Fibroblast of lung (primary cell): ENCODE results near the gene XXYLT1. TPM values are rescaled to one million over a fixed set of nuclear protein-coding genes. Genes with fewer than 3 reads are reported as not detected.

ENCODE experiments used
- DNase-seq, 2 donors: peaks; one replicate each; pipeline versions ENCODE4 v3.0.0 to v3.0.0-alpha.2; 2010; ENCODE audit warnings: low read depth in 2 of 2
- H2AFZ ChIP-seq: 2 replicates; pipeline ENCODE4 v1.5.1; 2012; ENCODE audit warnings: low read length, control low read depth, inconsistent platforms
- H3K27ac ChIP-seq: 2 replicates; pipeline ENCODE4 v1.5.1; 2011; ENCODE audit warnings: low read length, control low read depth; ENCODE audit not compliant: insufficient read depth
- H3K27me3 ChIP-seq: 2 replicates; pipeline ENCODE4 v1.5.1; 2011; ENCODE audit warnings: mild to moderate bottlenecking, low read length; ENCODE audit not compliant: control insufficient read depth, insufficient read depth
- H3K36me3 ChIP-seq: 2 replicates; pipeline ENCODE4 v1.5.1; 2011; ENCODE audit warnings: low read length; ENCODE audit not compliant: control insufficient read depth, insufficient read depth
- H3K4me1 ChIP-seq: 2 replicates; pipeline ENCODE4 v1.5.1; 2011; ENCODE audit warnings: low read length; ENCODE audit not compliant: control insufficient read depth, insufficient read depth; ENCODE audit errors: extremely low read depth
- H3K4me2 ChIP-seq: 2 replicates; pipeline ENCODE4 v1.5.1; 2011; ENCODE audit warnings: low read length, control low read depth; ENCODE audit not compliant: insufficient read depth; ENCODE audit errors: extremely low read depth
- H3K4me3 ChIP-seq, 4 experiments: fragments of 200-600 bp in 1 of 4; sonication (generic) in 1 of 4; replicated peaks in 1 of 4; 2 replicates each; pipeline ENCODE4 v1.5.1; 2011 to 2016; ENCODE audit warnings: low read length in 4 of 4, low read depth in 3 of 4, mild to moderate bottlenecking in 3 of 4, control low read depth in 2 of 4, inconsistent platforms in 1 of 4, mixed read lengths in 1 of 4; ENCODE audit not compliant: insufficient read depth in 1 of 4; ENCODE audit errors: control extremely low read depth in 1 of 4
- H3K79me2 ChIP-seq: 2 replicates; pipeline ENCODE4 v1.5.1; 2012; ENCODE audit warnings: mild to moderate bottlenecking, low read length, inconsistent platforms; ENCODE audit not compliant: control insufficient read depth, insufficient read depth
- H3K9ac ChIP-seq: 2 replicates; pipeline ENCODE4 v1.5.1; 2011; ENCODE audit warnings: mild to moderate bottlenecking, low read length, control low read depth; ENCODE audit not compliant: insufficient read depth
- H3K9me3 ChIP-seq: 2 replicates; pipeline ENCODE4 v1.5.1; 2012; ENCODE audit warnings: low read depth, low read length; ENCODE audit not compliant: control insufficient read depth, insufficient read depth
- H4K20me1 ChIP-seq: 2 replicates; pipeline ENCODE4 v1.5.1; 2011; ENCODE audit warnings: low read length; ENCODE audit not compliant: control insufficient read depth, insufficient read depth; ENCODE audit errors: extremely low read depth
- CTCF ChIP-seq, 2 donors: IDR thresholded peaks in 1 of 2; conservative IDR thresholded peaks in 1 of 2; 1 replicate in 1 of 2; 2 replicates in 1 of 2; pipeline ENCODE4 v1.5.1; 2011 to 2012; ENCODE audit warnings: low read length in 2 of 2, control low read depth in 1 of 2, inconsistent platforms in 1 of 2, low read depth in 1 of 2, mild to moderate bottlenecking in 1 of 2
- EZH2 ChIP-seq: IDR thresholded peaks from 2 replicates; pipeline ENCODE4 v1.5.1; 2012; ENCODE audit warnings: low read length, control low read depth, mild to moderate bottlenecking; ENCODE audit errors: missing control alignments
- polyA plus RNA-seq, 2 donors: library from polyadenylated mRNA; depleted of rRNA in 1 of 2; stranded (reverse) in 1 of 2; unstranded in 1 of 2; fragments of >200 nt; gene quantifications; 2 replicates each; pipeline ENCODE4 v1.2.1, GENCODE V29; 2011 to 2012; ENCODE audit warnings: missing spikeins in 1 of 2
- total RNA-seq: library from RNA; depleted of rRNA; stranded (reverse); fragments of >200 nt; gene quantifications from 2 replicates; pipeline ENCODE4 v1.2.1, GENCODE V29; 2014

The XXYLT1 gene
- total and polyA plus RNA-seq, 2 donors (not counting 1 experiment from before 2014, with no cell fraction given): 12.4 to 18.5 TPM

- Histone ChIP-seq H3K79me2 (peaks cover 4% of the 10 kb centered on the region), H3K27ac (no peak overlapping the region), H3K27me3 (no peaks in the 10 kb centered on the region), H3K36me3 (peaks cover 3% of the 10 kb centered on the region), H2AFZ (no peak overlapping the region), H3K4me1 (peaks cover 3% of the 10 kb centered on the region), H3K4me2 (no peak overlapping the region), H3K9me3 (no peaks in the 10 kb centered on the region), H3K4me3 (no peak overlapping the region), H3K9ac (no peak overlapping the region), H4K20me1 (no peaks in the 10 kb centered on the region)
- TF ChIP-seq CTCF (conservative IDR thresholded peaks at IDR 0.05 in 1 of 2, IDR thresholded peaks at IDR 0.05 in 1 of 2; ENCODE audit: low read depth in 1 of 2, low read length in 2 of 2) (no peak), EZH2 (no peak)
- no peak for DNase-seq
Observed at GRCh38 chr3:195263925-195264600, 6.9 kb downstream of the XXYLT1 start.

- Histone ChIP-seq H3K36me3 (peaks cover 2% of the 10 kb centered on the region), H3K27me3 (no peaks in the 10 kb centered on the region), H3K79me2 (peaks cover 3% of the 10 kb centered on the region), H3K9me3 (no peaks in the 10 kb centered on the region), H2AFZ (no peak overlapping the region), H4K20me1 (no peaks in the 10 kb centered on the region), H3K4me2 (no peak overlapping the region), H3K9ac (no peak overlapping the region), H3K27ac (no peak overlapping the region), H3K4me3 (no peak overlapping the region), H3K4me1 (peaks cover 10% of the 10 kb centered on the region)
- TF ChIP-seq EZH2 (no peak), CTCF (conservative IDR thresholded peaks at IDR 0.05 in 1 of 2, IDR thresholded peaks at IDR 0.05 in 1 of 2; ENCODE audit: low read depth in 1 of 2, low read length in 2 of 2) (no peak)
- no peak for DNase-seq
Observed at GRCh38 chr3:195263193-195263924, 7.6 kb downstream of the XXYLT1 start.

GRCh38 chr3:195261925-195262324, 9.0 kb downstream of the XXYLT1 start:
- Histone ChIP-seq H4K20me1 (no peaks in the 10 kb centered on the region), H3K36me3 (peaks cover 2% of the 10 kb centered on the region), H2AFZ (no peak overlapping the region), H3K4me2 (no peak overlapping the region), H3K27ac (no peak overlapping the region), H3K79me2 (peaks cover 8% of the 10 kb centered on the region), H3K27me3 (no peaks in the 10 kb centered on the region), H3K4me1 (peaks cover 14% of the 10 kb centered on the region), H3K9ac (no peak overlapping the region), H3K9me3 (no peaks in the 10 kb centered on the region), H3K4me3 (no peak overlapping the region)
- TF ChIP-seq EZH2: no peak
- TF ChIP-seq CTCF (conservative IDR thresholded peaks at IDR 0.05 in 1 of 2, IDR thresholded peaks at IDR 0.05 in 1 of 2; ENCODE audit: low read depth in 1 of 2, low read length in 2 of 2): no peak
- no peak for DNase-seq
